HG02759 (cell line): Measurements from ENCODE around the gene NUP58.
"Not testable (repeated sequence)": the region's sequence is repeated elsewhere in the genome, so short reads cannot be mapped to it uniquely, and the experiment has no call there.

Experiments
- ATAC-seq: cut with Tn5 transposase; IDR thresholded peaks from one replicate; pipeline ENCODE4 v1.9.1; 2021; ENCODE audit warnings: mild to moderate bottlenecking, moderate library complexity; ENCODE audit not compliant: unreplicated experiment

Gene NUP58

GRCh38 chr13:25302121-25302520 lies 696 bp downstream of the NUP58 start:
- no peak for ATAC-seq

GRCh38 chr13:25306671-25307464 lies 5.4 kb downstream of the NUP58 start:
- no peak for ATAC-seq

DNA sequence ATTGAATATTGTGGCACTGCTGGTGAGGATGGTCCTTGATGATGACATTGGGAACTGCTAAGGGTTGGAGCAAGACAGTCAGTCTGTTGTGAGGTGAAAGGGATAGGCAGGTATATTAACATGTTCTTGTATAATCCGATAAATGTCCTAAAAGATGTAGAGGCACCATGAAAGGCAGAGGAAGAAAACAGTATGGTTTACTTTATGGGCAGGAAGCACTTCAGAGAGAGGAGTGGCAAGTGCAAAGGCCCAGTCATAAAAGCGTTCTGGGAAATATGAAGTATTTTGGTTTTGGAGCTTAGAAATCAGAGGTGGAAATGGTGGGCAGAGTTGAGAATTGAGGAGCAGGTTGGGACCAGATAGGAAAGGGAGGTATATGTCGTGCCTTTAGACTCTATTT lies 9.5 kb downstream of the NUP58 start:
- no peak for ATAC-seq

GRCh38 chr13:25318946-25319345 lies 17.5 kb downstream of the NUP58 start:
- ATAC-seq = not testable (repeated sequence)

DNA sequence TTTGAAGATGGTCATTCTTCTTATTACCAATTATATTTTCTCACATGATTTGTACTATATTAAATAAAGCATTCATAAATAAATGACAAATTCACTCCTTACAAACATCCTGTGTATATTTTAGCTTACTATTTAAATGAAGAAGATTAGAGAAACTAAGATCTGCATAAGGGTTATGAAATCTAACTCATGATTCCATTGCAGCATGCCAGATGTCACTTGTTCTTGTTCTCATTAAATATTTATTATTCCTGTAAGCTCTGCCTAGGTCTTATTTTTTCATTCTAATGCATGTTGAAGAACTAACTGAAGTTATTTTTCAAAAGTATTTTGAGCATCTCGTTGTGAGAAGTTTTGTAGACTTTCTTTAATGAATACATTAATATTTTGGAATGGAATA lies 18.3 kb downstream of the NUP58 start:
- no peak for ATAC-seq

GRCh38 chr13:25324100-25324499 lies 22.7 kb downstream of the NUP58 start:
- no peak for ATAC-seq

- no peak for ATAC-seq
Measured at GRCh38 chr13:25329706-25330105, 28.3 kb downstream of the NUP58 start.

DNA sequence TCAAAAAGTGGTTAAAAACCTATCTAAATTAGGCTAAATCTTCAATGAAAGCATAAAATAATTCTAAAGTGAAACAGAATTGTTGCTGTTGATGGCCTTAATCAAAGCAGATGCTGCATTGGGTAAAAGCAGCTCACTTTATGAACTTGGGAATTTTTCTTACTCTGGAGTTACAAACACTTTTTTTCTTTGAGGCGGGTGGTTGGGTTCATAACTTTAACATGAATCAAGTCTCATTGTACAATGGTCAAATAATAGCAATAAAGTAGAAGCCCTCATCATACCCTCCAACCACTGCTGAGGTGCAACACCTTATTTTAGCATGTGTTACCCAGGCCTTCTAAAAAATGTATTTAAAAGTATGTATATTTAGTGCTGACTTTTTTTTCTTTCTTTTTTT lies 29.1 kb downstream of the NUP58 start:
- no peak for ATAC-seq

- ATAC-seq = no peak
Measured at GRCh38 chr13:25335856-25336255, 34.4 kb downstream of the NUP58 start.

GRCh38 chr13:25345576-25345975 lies 44.2 kb downstream of the NUP58 start:
- no peak for ATAC-seq

- ATAC-seq = no peak
Measured at GRCh38 chr13:25347151-25347550, 45.7 kb downstream of the NUP58 start.

DNA sequence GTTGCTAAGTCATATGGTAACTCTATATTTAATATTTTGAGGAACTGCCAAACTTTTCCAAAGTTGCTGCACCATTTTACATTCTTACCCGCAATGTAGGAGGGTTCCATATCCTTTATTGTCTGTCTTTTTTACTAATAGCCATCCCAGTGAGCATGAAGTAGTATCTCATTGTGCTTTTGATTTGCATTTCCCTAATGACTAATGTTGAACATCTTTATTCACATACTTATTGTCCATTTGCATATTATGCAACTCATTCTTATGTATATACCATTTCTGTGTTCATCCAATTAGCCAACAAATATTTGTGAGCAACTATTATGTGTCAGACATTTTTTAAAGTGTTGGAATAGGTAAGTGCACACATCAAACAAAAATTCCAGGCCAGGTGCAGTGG lies 50.0 kb downstream of the NUP58 start:
- no peak for ATAC-seq

GRCh38 chr13:25352230-25352629 lies 50.8 kb downstream of the NUP58 start:
- ATAC-seq = no peak

DNA sequence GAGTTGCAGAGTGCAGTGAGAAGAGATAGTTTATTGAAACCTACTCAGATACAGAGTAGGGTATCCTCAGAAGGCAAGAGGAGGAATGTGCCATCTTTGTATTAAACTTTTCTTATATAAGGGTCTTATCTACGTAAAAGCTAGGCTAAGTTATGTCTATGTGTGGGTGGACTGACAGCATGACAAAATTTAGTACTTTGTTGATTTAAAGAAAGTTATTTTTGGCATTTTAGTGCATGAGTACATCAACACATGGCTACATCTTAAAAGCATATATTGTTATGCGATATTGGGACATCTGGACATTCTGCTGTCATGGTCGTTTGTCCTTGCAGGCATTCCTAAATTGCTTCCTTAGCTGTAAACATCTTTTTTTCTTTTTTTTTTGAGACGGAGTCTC lies 51.4 kb downstream of the NUP58 start:
- ATAC-seq = no peak

GRCh38 chr13:25353344-25353743 lies 51.9 kb downstream of the NUP58 start:
- ATAC-seq = no peak

DNA sequence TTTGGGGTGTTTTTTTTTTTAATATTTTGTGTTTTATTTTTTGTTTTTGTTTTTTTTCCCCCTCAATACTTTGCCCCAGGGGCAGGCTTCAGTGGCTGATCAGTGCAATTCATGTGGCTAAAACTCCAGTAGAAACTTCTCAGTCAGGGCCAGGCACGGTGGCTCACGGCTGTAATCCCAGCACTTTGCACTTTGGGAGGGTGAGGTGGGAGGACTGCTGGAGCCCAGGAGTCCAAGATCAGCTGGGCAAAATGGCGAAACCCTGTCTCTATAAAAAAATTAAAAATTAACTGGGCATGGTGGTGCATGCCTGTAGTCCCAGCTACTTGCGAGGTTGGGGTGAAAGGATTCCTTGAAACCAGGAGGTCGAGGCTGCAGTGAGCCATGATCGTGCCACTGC lies 53.0 kb downstream of the NUP58 start:
- no peak for ATAC-seq

DNA sequence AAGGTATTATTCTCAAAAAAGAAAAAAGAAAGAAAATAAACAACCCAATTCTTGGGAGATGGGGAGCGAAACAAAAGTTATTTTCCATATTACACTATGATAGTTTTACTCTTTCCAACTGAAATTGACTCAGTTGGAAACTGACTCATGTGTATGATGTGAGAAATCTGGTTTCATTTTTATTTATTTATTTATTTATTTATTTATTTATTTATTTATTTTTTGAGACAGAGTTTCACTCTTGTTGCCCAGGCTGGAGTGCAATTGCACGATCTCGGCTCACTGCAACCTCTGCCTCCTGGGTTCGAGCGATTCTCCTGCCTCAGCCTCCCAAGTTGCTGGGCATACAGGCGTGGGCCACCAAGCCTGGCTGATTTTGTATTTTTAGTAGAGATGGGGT lies 59.0 kb downstream of the NUP58 start:
- not testable (repeated sequence) for ATAC-seq

DNA sequence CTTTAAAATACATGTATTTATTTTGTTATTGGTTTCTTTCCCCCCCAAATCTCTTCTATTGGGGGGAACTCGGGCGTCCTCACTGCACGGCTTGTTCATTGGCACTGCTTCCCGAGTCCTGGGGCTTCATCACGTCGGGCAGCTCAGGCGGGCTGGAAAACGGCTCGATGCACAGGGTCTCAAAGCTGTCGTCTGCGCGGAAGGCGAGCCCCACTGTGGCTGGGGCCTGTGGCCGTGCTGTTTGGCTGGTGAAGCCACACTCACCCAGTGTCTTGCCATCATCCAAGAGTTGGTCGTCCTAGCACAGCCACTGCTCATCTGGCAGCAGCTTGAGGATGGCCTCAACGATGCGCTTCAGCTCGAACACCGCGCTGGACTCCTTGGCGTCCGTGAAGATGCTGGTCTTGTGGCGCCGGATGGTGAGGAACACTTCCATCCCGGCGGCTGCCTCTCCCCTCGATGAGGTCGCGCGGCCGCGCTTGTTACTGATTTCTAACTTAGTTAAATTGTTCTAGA lies 64.4 kb downstream of the NUP58 start:
- ATAC-seq = no peak

DNA sequence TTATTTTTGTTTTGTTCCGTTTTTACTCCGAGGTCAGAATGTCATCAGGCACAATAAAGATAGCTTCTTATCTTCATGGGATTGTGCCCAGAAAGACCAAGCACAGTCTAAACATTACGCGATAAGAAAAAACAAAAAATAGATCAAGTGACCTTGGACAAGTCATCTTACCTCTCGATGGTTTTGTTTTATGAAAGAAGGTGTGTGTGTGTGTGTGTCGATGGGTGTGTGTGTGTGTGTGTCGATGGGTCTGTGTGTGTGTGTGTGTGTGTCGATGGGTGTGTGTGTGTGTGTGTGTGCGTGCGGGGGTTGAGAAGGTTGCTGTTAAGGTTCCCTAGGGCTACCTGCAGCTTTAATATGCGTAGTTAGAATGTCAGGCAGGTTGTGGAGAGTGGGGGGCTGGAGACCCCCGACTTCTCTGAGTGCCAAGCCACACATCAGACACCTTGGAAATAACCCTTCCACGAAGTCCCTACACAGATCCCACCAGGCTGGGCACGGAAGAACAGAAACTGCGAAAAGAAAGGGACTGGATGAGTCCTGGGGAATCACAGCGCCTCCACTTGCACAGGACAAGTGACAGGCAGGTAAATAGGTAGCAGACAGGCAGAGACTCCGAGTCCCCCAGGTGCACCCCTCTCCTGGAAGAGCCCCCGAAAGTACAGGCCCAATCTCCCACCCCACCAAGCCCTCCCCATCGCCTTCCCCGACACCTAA lies 69.9 kb downstream of the NUP58 start:
- no peak for ATAC-seq

- no peak for ATAC-seq
Measured at GRCh38 chr13:25371875-25372283, 70.5 kb downstream of the NUP58 start, which contains the start of gene ATP8A2. Gene ATP8A2 (plus strand): TSS chr13:25371974. CDS start chr13:25372213, 239 bp downstream.

GRCh38 chr13:25372284-25373081 lies 71.1 kb downstream of the NUP58 start:
- ATAC-seq = no peak
